B cell (primary cell): Measurements from ENCODE around the gene HTR2B.
"Not testable (repeated sequence)": the region's sequence is repeated elsewhere in the genome, so short reads cannot be mapped to it uniquely, and the experiment has no call there.

Source experiments
- CTCF ChIP-seq: fragments of 200-600 bp; IDR thresholded peaks from one replicate; pipeline ENCODE4 v1.8.0; 2022; ENCODE audit warnings: antibody characterized with exemption, mild to moderate bottlenecking
- EZH2 ChIP-seq: IDR thresholded peaks from 2 replicates; pipeline ENCODE4 v1.6.1; 2012; ENCODE audit warnings: borderline replicate concordance, low read depth, mild to moderate bottlenecking, moderate library complexity, low read length; ENCODE audit not compliant: insufficient read depth, poor library complexity, severe bottlenecking

GRCh38 chr2:231100321-231100720 lies 24.5 kb downstream of the HTR2B start:
- TF ChIP-seq CTCF, EZH2: not testable (repeated sequence)
